Stimulated activated CD8-positive, alpha-beta memory T cell treated with anti-CD3 and anti-CD28 coated beads, Interleukin-4, amount 100 ng/mL, for 24 hours (primary cell): ENCODE measurements around the gene DCK.
A peak's percentile ranks its signal among the peaks of the same experiment; 100 is the strongest.
"Not testable (repeated sequence)": the region's sequence is repeated elsewhere in the genome, so short reads cannot be mapped to it uniquely, and the experiment has no call there.

Source experiments
- DNase-seq: peaks from one replicate; pipeline ENCODE4 v3.0.0-alpha.2; 2020; ENCODE audit warnings: low read depth

DCK gene

GRCh38 chr4:71001363-71001762 lies 7.9 kb downstream of the DCK start:
- not testable (repeated sequence) for DNase-seq

GRCh38 chr4:71004281-71004851 lies 10.9 kb downstream of the DCK start:
- DNase-seq, result peak; percentile 31

- not testable (repeated sequence) for DNase-seq
Observed at GRCh38 chr4:71005025-71005424, 11.6 kb downstream of the DCK start.

- DNase-seq, result no peak
Observed at GRCh38 chr4:71006203-71006907, 12.9 kb downstream of the DCK start.

- no peak for DNase-seq
Observed at GRCh38 chr4:71008196-71008595, 14.7 kb downstream of the DCK start.

GRCh38 chr4:71009086-71009485 lies 15.6 kb downstream of the DCK start:
- no peak for DNase-seq

- DNase-seq, result no peak
Observed at GRCh38 chr4:71009890-71010588, 16.6 kb downstream of the DCK start.

GRCh38 chr4:71011451-71011850 lies 18.0 kb downstream of the DCK start:
- DNase-seq, result no peak

GRCh38 chr4:71017391-71017790 lies 23.9 kb downstream of the DCK start:
- not testable (repeated sequence) for DNase-seq

- no peak for DNase-seq
Observed at GRCh38 chr4:71020611-71021010, 27.2 kb downstream of the DCK start.

- no peak for DNase-seq
Observed at GRCh38 chr4:71025654-71026053, 32.2 kb downstream of the DCK start.

- no peak for DNase-seq
Observed at GRCh38 chr4:71026086-71026485, 32.6 kb downstream of the DCK start.

- DNase-seq, result no peak
Observed at GRCh38 chr4:71027611-71028010, 34.2 kb downstream of the DCK start.

- DNase-seq, result no peak
Observed at GRCh38 chr4:71029504-71029903, 36.1 kb downstream of the DCK start.

GRCh38 chr4:71032106-71032505 lies 38.7 kb downstream of the DCK start:
- not testable (repeated sequence) for DNase-seq

- DNase-seq, result no peak
Observed at GRCh38 chr4:71045256-71045655, 51.8 kb downstream of the DCK start.

- no peak for DNase-seq
Observed at GRCh38 chr4:71049395-71049794, 55.9 kb downstream of the DCK start.

- no peak for DNase-seq
Observed at GRCh38 chr4:71050809-71051208, 57.4 kb downstream of the DCK start.

GRCh38 chr4:71052034-71052433 lies 58.6 kb downstream of the DCK start:
- DNase-seq, result no peak

- DNase-seq, result no peak
Observed at GRCh38 chr4:71052716-71053115, 59.3 kb downstream of the DCK start.

- DNase-seq, result not testable (repeated sequence)
Observed at GRCh38 chr4:71053613-71054012, 60.2 kb downstream of the DCK start.

GRCh38 chr4:71059573-71059972 lies 66.1 kb downstream of the DCK start:
- DNase-seq, result not testable (repeated sequence)

GRCh38 chr4:71062436-71062835 lies 69.0 kb downstream of the DCK start:
- DNase-seq, result no peak
